GM10248 (cell line): ENCODE results near the gene CKB.

ENCODE experiments used
- CTCF ChIA-PET: fragments of 300-600 bp; sonication (Branson Sonifier 250); formaldehyde crosslinking; extraction: SDS; loops from one replicate; lab custom pipeline; 2021; ENCODE audit warnings: antibody characterized with exemption; lab: Yijun Ruan, JAX
- POLR2A ChIA-PET: fragments of 350-650 bp; sonication (Branson Sonifier 250); formaldehyde crosslinking; extraction: SDS; loops from one replicate; lab custom pipeline; 2020; ENCODE audit warnings: antibody characterized with exemption; lab: Yijun Ruan, JAX
- DNase-seq: peaks from one replicate; pipeline ENCODE4 v3.0.0; 2012; ENCODE audit errors: extremely low spot score
- TF ChIP-seq, protein P1 (sequence below): IDR thresholded peaks from 2 replicates; pipeline ENCODE4 v1.5.1; 2012; ENCODE audit warnings: mild to moderate bottlenecking, low read depth; ENCODE audit errors: extremely low read depth, missing control alignments, control extremely low read depth

The CKB gene

DNA sequence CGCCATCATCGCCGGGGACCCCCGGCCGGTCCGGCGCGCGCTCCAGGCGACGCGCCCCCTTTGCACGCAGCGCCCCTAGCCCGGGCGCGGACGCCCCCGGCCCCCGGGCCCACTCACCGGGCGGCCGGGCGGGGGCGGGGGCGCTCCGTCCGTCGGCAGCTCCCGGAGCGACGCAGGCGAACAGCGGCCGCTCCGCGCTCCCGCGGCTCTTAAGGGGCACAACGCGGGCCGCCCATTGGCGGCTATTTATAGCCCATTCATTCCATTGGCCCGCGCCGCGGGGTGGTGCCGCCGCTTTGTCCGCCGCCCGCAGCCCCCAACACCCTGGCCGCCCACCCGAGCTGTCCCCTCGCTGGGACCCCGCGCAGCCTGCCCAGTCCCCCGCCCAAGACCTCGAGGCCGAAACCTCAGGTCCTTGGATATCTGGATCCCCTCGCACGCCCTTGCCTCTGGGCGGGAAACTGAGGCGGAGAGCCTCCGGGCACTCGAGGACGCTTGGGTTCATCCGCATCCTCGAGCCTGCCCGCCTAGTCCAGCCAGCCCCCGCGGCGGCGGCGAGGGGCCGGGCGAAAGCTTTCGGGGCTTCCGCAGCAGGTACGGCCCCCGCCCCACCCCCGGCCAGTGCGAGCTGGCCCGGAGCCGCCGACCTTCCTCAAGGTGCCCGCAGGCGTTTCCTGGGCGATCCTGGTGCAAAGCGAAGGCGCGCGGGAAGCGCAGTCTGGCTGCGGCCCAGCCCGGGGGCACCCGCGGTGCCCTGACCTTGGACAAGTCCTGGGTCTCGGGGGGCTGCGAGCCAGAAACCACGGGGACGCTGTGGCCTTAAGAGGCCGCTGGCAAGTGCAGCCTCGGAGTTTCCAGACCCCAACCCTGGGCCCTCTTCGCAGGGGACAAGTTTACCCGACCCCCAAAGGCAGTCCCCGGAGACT is at the start of gene CKB:
Gene CKB (minus strand): TSS at position 182 of the 926 bp plus-strand sequence. CDS start 337 bp downstream, outside the sequence.
- TF ChIP-seq, protein P1, sequence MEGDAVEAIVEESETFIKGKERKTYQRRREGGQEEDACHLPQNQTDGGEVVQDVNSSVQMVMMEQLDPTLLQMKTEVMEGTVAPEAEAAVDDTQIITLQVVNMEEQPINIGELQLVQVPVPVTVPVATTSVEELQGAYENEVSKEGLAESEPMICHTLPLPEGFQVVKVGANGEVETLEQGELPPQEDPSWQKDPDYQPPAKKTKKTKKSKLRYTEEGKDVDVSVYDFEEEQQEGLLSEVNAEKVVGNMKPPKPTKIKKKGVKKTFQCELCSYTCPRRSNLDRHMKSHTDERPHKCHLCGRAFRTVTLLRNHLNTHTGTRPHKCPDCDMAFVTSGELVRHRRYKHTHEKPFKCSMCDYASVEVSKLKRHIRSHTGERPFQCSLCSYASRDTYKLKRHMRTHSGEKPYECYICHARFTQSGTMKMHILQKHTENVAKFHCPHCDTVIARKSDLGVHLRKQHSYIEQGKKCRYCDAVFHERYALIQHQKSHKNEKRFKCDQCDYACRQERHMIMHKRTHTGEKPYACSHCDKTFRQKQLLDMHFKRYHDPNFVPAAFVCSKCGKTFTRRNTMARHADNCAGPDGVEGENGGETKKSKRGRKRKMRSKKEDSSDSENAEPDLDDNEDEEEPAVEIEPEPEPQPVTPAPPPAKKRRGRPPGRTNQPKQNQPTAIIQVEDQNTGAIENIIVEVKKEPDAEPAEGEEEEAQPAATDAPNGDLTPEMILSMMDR, result no peak
- ChIA-PET CTCF (interaction anchor here (1.3 to 9.5 kb wide), 2 partner anchors 25 to 35 kb away, joined by 3 to 214 read pairs; no protein-coding TSS in a partner anchor), POLR2A (no interaction called here)
- DNase-seq, result peak; percentile 66

DNA sequence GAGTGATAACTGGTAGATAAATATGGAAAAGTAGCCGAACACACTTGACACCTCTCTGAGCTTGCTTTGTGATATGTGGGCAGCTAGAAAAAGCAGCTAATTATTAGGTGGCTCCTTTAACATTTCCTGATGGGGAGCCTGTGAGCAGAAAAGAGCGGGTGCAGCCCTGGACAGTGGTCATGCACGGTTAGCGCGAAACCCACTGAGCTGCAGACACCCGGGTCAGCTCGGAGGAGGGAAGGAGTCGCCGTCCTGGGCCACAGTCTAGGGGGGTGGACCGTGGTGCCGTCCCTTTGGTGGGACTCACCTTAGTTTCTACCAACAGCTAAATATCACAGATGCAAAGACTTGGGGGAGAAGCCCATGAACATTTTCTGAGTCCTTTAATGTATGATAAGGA is 46.8 kb upstream of the CKB start:
- TF ChIP-seq, protein P1, result no peak
- POLR2A ChIA-PET, result interaction anchor here (0.7 kb wide), 1 partner anchor 55 kb away, joined by 3 read pairs; no protein-coding TSS in a partner anchor
- CTCF ChIA-PET, result interaction anchor here (1.1 to 2.9 kb wide), 2 partner anchors 11 to 49 kb away, joined by 3 to 6 read pairs; no protein-coding TSS in a partner anchor
- DNase-seq, result no peak

DNA sequence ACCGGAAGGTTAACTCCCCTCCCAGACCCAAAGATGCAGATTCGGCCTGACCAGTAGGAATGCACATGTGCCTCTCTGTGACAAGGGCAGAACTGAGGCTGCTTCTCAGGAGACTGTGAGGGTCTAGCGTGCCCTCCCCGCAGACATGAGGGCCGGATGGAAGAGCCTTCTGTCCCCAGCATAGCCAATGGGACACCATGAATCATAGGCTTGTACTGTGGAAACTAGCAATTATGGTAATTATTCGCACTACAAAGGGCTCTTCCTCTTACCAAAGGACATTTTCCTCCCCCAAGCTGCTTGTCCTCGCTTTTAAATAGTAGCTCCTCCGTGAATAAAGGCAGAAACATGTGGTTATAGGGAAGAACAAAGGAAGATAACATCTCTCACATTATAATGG is 46.3 kb upstream of the CKB start:
- CTCF ChIA-PET, result interaction anchor here (2.5 to 2.9 kb wide), 2 partner anchors 11 to 16 kb away, joined by 6 to 8 read pairs; no protein-coding TSS in a partner anchor
- no peak for DNase-seq
- TF ChIP-seq, protein P1, result no peak
- POLR2A ChIA-PET, result no interaction called here

DNA sequence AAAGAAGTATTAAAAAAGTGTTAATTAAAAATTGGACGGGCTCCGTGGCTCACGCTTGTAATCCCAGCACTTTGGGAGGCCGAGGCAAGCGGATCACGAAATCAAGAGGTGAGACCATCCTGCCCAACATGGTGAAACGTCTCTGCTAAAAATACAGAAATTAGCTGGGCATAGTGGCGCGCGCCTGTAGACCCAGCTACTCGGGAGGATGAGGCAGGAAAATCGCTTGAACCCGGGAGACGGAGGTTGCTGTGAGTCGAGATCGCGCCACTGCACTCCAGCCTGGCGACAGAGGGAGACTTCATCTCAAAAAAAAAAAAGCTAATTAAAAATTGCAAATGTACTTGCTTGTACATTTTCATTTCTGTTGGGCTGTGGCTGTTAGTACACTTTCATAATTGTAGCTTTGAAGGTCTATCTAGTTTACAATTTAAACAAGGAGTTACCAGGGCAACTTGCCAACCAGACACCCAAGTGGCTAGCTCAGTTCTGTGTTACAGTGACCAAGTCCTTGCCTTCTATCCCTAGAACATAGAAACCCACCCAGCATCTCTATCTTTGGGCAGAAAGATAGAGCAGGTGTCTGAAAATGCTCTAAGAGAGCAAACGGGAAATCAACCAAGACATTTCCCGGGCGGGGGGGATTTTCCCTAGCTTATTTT is 41.3 kb upstream of the CKB start:
- TF ChIP-seq, protein P1, result no peak
- POLR2A ChIA-PET, result no interaction called here
- CTCF ChIA-PET, result interaction anchor here (1.0 to 1.1 kb wide), 3 partner anchors 28 to 64 kb away, joined by 3 to 4 read pairs (median 3); no protein-coding TSS in a partner anchor
- no peak for DNase-seq

DNA sequence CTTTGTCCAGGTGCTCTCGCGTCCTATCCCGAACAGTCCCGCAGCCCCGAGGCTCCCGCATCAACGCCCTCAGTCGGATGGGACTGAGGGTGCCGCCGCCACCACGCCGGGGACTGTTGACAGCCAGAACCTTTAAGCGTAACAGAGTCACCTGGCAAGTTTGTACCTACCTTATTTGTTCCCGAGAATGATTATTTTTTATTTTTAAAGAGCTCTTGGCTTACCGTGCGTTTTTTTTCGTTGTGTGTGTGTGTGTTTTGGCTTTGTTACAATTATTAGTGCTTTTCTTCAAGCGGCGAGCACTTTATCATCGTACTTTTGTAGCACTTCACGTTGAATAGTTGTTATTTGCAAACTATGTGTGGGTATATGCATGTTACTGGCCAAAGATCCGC is 40.6 kb upstream of the CKB start:
- CTCF ChIA-PET, result interaction anchor here (1.0 to 1.1 kb wide), 2 partner anchors 44 to 63 kb away, joined by 3 to 4 read pairs; no protein-coding TSS in a partner anchor
- TF ChIP-seq, protein P1, result no peak
- POLR2A ChIA-PET, result no interaction called here
- DNase-seq, result no peak
